Measurements from ENCODE around the gene EMSY. TPM values are rescaled to one million over a fixed set of nuclear protein-coding genes. Genes with fewer than 3 reads are reported as not detected.
"Not testable (repeated sequence)": the region's sequence is repeated elsewhere in the genome, so short reads cannot be mapped to it uniquely, and the experiment has no call there.

EMSY gene
- total RNA-seq, 2 experiments from 2014 or later: 29.0 to 31.4 TPM

DNA sequence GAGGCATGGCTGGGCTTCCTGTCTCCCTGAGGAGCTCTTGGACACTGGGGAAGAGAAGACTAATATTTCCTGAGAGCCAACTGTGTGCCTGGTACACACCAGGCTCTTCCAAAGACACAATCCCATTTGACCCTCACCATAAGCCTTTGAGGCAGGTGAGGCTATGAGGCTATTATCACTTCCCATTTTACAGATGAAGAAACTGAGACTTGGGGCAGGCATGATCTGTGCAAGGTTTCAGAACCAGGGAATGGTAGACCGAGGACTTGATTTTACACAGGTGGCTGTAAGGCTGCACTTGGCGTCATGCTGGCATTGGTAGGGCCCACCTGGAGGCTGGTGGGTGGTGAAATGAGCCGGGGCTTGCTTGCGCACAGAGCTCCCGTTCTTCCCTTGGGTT lies 134.9 kb downstream of the EMSY start:
- H3K27ac Mint-ChIP-seq: no peak overlapping the region
- ChIA-PET POLR2A (interaction anchor here (0.5 kb wide), 1 partner anchor 19 kb away, joined by 3 read pairs; no protein-coding TSS in a partner anchor), CTCF (interaction anchor here (0.7 to 1.7 kb wide), 5 partner anchors 10 to 106 kb away, joined by 3 to 8 read pairs (median 3); no protein-coding TSS in a partner anchor)
- no peaks in the 10 kb centered on the region for H3K36me3 Mint-ChIP-seq (ENCODE audit: low read depth)
- intact Hi-C loops (cut with micrococcal nuclease): no loop called here
- TF ChIP-seq CTCF (IDR thresholded peaks at IDR 0.05): no peak
- DNase-seq (no peak), ATAC-seq (no peak)
- H3K9me3 Mint-ChIP-seq: no peaks in the 10 kb centered on the region
- no peaks in the 10 kb centered on the region for H3K4me1 Mint-ChIP-seq (ENCODE audit: low read depth)
- H3K4me3 Mint-ChIP-seq: no peak overlapping the region
- H3K27me3 Mint-ChIP-seq: peaks cover 6% of the 10 kb centered on the region

GRCh38 chr11:76582471-76582870 lies 137.7 kb downstream of the EMSY start:
- ATAC-seq; H3K27ac Mint-ChIP-seq; H3K4me1 Mint-ChIP-seq (ENCODE audit: low read depth); H3K9me3 Mint-ChIP-seq; POLR2A ChIA-PET; DNase-seq; CTCF ChIA-PET; H3K4me3 Mint-ChIP-seq; intact Hi-C loops (cut with micrococcal nuclease); H3K36me3 Mint-ChIP-seq (ENCODE audit: low read depth); H3K27me3 Mint-ChIP-seq: not testable (repeated sequence)

- Mint-ChIP-seq H3K9me3 (no peaks in the 10 kb centered on the region), H3K4me3 (no peak overlapping the region), H3K4me1 (ENCODE audit: low read depth) (peaks cover 47% of the 10 kb centered on the region), H3K27ac (peak overlapping the region; percentile 84), H3K36me3 (ENCODE audit: low read depth) (no peaks in the 10 kb centered on the region), H3K27me3 (peaks cover 5% of the 10 kb centered on the region)
- ChIA-PET POLR2A (interaction anchor here (0.8 to 1.8 kb wide), 4 partner anchors 10 to 85 kb away, joined by 3 to 7 read pairs (median 4); partner anchors contain the start of gene LRRC32), CTCF (interaction anchor here (0.7 to 2.6 kb wide), 3 partner anchors 11 to 134 kb away, joined by 3 to 12 read pairs (median 3); no protein-coding TSS in a partner anchor)
- intact Hi-C loops (cut with micrococcal nuclease): loop anchor here (5.0 kb wide), 2 partner anchors 39 to 94 kb away; no protein-coding TSS in a partner anchor
- TF ChIP-seq CTCF (IDR thresholded peaks at IDR 0.05): no peak
- ATAC-seq (no peak), DNase-seq (no peak)
Measured at GRCh38 chr11:76587820-76588454, 143.1 kb downstream of the EMSY start.

DNA sequence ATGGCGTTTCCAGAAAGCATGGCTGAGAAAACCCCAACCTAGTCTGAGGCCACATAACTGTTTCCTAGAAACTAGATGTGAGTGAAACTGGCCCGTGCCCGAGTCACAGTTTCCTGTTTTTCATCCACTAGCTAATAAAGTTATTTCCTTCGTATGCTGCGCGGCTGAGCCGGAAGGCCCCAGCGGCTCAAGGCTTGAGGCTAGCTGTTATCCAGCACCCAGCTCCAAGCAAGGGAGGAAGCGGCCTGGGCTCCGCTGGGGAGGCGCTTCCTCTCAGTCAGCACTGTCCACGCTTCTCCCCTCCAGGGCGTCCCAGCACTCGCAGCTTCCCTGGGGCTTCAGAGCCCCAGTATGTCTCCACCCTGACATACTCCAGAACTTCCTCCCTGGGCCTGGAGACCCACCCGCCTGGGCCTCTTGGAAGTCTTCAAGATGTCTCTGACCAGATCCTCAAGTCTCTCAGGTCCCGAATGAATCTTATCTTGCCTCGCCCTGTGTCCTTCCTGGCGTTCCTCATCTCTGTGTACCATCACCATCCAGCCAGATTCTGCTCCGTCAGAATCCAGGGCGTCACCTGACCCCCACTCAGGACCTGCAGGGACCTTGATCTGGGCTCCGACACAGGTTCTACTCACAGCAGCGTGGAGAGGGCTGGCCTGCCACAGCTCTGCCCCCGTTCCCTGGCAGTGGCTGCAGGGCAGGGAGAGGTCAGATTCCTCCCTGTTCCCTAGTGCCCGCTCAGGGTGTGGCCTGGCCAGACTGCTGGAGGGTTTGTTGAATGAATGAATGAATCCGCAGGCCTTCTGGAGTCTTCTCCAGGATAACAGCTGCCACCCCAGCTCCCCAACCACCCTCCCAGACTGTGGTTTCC lies 143.9 kb downstream of the EMSY start:
- ATAC-seq: peak; percentile 84
- Mint-ChIP-seq H3K27me3 (peaks cover 7% of the 10 kb centered on the region), H3K4me3 (no peak overlapping the region), H3K36me3 (ENCODE audit: low read depth) (no peaks in the 10 kb centered on the region), H3K9me3 (no peaks in the 10 kb centered on the region), H3K4me1 (ENCODE audit: low read depth) (peaks cover 55% of the 10 kb centered on the region), H3K27ac (peak overlapping the region; percentile 84)
- TF ChIP-seq CTCF (IDR thresholded peaks at IDR 0.05): no peak
- CTCF ChIA-PET: interaction anchor here (0.7 to 2.6 kb wide), 3 partner anchors 10 to 133 kb away, joined by 3 to 12 read pairs (median 3); no protein-coding TSS in a partner anchor
- intact Hi-C loops (cut with micrococcal nuclease): loop anchor here (5.0 kb wide), 2 partner anchors 39 to 94 kb away; no protein-coding TSS in a partner anchor
- POLR2A ChIA-PET: interaction anchor here (0.8 to 1.8 kb wide), 4 partner anchors 11 to 85 kb away, joined by 3 to 7 read pairs (median 4); partner anchors contain the start of gene LRRC32
- peak; percentile 90 for DNase-seq

DNA sequence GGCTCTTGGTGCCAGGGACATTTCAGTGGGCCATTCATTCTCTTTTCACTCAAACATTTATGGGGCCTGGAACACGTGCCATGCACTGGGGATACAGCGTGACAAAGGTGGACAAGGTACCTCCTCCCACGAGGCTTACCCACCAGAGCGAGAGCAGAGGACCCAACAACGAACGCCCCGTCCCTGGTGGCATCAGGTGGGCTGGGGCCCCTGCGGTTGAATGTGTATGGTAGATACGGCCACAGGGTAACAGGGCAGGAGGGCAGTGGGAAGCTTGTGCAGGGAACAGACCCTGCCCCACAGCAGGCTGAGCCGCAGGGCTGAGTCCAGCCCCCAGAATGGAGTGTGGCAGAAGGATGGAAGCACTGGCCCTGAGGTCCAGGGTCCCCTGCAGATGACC lies 144.7 kb downstream of the EMSY start:
- ATAC-seq (no peak), DNase-seq (no peak)
- no peak for TF ChIP-seq CTCF (IDR thresholded peaks at IDR 0.05)
- POLR2A ChIA-PET: no interaction called here
- Mint-ChIP-seq H3K9me3 (no peaks in the 10 kb centered on the region), H3K4me3 (no peak overlapping the region), H3K36me3 (ENCODE audit: low read depth) (no peaks in the 10 kb centered on the region), H3K4me1 (ENCODE audit: low read depth) (peaks cover 55% of the 10 kb centered on the region), H3K27me3 (peaks cover 8% of the 10 kb centered on the region), H3K27ac (peak overlapping the region; percentile 84)
- intact Hi-C loops (cut with micrococcal nuclease): loop anchor here (5.0 kb wide), 2 partner anchors 38 to 93 kb away; no protein-coding TSS in a partner anchor
- CTCF ChIA-PET: interaction anchor here (2.6 kb wide), 1 partner anchor 10 kb away, joined by 12 read pairs; no protein-coding TSS in a partner anchor
